ENCODE data around the gene RIPPLY3. TPM values are rescaled to one million over a fixed set of nuclear protein-coding genes. Genes with fewer than 3 reads are reported as not detected.

Gene RIPPLY3
- total and polyA plus RNA-seq, 2 experiments from 2014 or later: 2.5 to 2.8 TPM

DNA sequence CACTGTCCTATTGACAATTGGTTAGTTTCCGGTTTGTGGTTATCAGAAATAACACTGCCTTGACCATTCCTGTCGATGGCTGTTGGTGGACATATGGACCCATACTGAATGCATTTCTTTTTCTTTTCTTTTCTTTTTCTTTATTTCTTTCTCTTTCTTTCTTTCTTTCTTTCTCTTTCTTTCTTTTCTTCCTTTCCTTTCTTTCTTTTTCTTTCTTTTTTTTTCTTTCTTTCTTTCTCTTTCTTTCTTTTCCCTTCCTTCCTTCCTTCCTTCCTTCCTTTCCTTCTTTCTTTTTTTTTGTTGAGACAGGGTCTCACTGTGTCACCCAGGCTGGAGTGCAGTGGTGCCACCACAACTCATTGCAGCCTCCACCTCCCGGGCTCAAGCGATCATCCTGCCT, 24.4 kb downstream of the RIPPLY3 start:
- Histone ChIP-seq H3K4me3 (no peak overlapping the region), H4K20me1 (replicated peaks; ENCODE audit: insufficient read depth) (no peaks in the 10 kb centered on the region), H3K79me2 (replicated peaks; ENCODE audit: insufficient read depth) (no peaks in the 10 kb centered on the region), H3K27ac (ENCODE audit: low read depth) (no peak overlapping the region), H3K4me2 (no peak overlapping the region), H3K4me1 (ENCODE audit: insufficient read depth) (no peaks in the 10 kb centered on the region), H3K27me3 (ENCODE audit: insufficient read depth) (no peaks in the 10 kb centered on the region), H3F3A (replicated peaks; ENCODE audit: low read depth) (no peaks in the 10 kb centered on the region), H2AFZ (no peak overlapping the region), H3K36me3 (ENCODE audit: insufficient read depth) (no peaks in the 10 kb centered on the region), H3K9me2 (ENCODE audit: insufficient read depth) (no peaks in the 10 kb centered on the region)
- no peak overlapping the region for H3K27ac Mint-ChIP-seq
- DNase-seq (ENCODE audit: low spot score) (no peak), ATAC-seq (no peak)
- H3K4me3 Mint-ChIP-seq: no peak overlapping the region
- peaks cover 2% of the 10 kb centered on the region for H3K27me3 Mint-ChIP-seq (ENCODE audit: insufficient read depth, low read depth, poor library complexity)
- no peaks in the 10 kb centered on the region for H3K9me3 Mint-ChIP-seq
- TF ChIP-seq, protein P1, sequence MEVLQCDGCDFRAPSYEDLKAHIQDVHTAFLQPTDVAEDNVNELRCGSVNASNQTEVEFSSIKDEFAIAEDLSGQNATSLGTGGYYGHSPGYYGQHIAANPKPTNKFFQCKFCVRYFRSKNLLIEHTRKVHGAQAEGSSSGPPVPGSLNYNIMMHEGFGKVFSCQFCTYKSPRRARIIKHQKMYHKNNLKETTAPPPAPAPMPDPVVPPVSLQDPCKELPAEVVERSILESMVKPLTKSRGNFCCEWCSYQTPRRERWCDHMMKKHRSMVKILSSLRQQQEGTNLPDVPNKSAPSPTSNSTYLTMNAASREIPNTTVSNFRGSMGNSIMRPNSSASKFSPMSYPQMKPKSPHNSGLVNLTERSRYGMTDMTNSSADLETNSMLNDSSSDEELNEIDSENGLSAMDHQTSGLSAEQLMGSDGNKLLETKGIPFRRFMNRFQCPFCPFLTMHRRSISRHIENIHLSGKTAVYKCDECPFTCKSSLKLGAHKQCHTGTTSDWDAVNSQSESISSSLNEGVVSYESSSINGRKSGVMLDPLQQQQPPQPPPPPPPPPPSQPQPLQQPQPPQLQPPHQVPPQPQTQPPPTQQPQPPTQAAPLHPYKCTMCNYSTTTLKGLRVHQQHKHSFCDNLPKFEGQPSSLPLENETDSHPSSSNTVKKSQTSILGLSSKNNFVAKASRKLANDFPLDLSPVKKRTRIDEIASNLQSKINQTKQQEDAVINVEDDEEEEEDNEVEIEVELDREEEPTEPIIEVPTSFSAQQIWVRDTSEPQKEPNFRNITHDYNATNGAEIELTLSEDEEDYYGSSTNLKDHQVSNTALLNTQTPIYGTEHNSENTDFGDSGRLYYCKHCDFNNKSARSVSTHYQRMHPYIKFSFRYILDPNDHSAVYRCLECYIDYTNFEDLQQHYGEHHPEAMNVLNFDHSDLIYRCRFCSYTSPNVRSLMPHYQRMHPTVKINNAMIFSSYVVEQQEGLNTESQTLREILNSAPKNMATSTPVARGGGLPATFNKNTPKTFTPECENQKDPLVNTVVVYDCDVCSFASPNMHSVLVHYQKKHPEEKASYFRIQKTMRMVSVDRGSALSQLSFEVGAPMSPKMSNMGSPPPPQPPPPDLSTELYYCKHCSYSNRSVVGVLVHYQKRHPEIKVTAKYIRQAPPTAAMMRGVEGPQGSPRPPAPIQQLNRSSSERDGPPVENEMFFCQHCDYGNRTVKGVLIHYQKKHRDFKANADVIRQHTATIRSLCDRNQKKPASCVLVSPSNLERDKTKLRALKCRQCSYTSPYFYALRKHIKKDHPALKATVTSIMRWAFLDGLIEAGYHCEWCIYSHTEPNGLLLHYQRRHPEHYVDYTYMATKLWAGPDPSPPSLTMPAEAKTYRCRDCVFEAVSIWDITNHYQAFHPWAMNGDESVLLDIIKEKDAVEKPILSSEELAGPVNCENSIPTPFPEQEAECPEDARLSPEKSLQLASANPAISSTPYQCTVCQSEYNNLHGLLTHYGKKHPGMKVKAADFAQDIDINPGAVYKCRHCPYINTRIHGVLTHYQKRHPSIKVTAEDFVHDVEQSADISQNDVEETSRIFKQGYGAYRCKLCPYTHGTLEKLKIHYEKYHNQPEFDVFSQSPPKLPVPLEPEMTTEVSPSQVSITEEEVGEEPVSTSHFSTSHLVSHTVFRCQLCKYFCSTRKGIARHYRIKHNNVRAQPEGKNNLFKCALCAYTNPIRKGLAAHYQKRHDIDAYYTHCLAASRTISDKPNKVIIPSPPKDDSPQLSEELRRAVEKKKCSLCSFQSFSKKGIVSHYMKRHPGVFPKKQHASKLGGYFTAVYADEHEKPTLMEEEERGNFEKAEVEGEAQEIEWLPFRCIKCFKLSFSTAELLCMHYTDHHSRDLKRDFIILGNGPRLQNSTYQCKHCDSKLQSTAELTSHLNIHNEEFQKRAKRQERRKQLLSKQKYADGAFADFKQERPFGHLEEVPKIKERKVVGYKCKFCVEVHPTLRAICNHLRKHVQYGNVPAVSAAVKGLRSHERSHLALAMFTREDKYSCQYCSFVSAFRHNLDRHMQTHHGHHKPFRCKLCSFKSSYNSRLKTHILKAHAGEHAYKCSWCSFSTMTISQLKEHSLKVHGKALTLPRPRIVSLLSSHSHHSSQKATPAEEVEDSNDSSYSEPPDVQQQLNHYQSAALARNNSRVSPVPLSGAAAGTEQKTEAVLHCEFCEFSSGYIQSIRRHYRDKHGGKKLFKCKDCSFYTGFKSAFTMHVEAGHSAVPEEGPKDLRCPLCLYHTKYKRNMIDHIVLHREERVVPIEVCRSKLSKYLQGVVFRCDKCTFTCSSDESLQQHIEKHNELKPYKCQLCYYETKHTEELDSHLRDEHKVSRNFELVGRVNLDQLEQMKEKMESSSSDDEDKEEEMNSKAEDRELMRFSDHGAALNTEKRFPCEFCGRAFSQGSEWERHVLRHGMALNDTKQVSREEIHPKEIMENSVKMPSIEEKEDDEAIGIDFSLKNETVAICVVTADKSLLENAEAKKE (CRISPR knock-in tag; IDR thresholded peaks at IDR 0.05): no peak
- TF ChIP-seq EZH2phosphoT487 (IDR thresholded peaks at IDR 0.05; ENCODE audit: unreplicated experiment): no peak
- no peak for TF ChIP-seq POLR2AphosphoS5 (IDR thresholded peaks at IDR 0.05; ENCODE audit: low read depth)
- no peak for TF ChIP-seq JUNB (IDR thresholded peaks at IDR 0.05; ENCODE audit: unreplicated experiment)
- TF ChIP-seq, protein P2, sequence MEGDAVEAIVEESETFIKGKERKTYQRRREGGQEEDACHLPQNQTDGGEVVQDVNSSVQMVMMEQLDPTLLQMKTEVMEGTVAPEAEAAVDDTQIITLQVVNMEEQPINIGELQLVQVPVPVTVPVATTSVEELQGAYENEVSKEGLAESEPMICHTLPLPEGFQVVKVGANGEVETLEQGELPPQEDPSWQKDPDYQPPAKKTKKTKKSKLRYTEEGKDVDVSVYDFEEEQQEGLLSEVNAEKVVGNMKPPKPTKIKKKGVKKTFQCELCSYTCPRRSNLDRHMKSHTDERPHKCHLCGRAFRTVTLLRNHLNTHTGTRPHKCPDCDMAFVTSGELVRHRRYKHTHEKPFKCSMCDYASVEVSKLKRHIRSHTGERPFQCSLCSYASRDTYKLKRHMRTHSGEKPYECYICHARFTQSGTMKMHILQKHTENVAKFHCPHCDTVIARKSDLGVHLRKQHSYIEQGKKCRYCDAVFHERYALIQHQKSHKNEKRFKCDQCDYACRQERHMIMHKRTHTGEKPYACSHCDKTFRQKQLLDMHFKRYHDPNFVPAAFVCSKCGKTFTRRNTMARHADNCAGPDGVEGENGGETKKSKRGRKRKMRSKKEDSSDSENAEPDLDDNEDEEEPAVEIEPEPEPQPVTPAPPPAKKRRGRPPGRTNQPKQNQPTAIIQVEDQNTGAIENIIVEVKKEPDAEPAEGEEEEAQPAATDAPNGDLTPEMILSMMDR (conservative IDR thresholded peaks at IDR 0.05; ENCODE audit: low read depth in 2 of 2): no peak
- TF ChIP-seq, protein P3, sequence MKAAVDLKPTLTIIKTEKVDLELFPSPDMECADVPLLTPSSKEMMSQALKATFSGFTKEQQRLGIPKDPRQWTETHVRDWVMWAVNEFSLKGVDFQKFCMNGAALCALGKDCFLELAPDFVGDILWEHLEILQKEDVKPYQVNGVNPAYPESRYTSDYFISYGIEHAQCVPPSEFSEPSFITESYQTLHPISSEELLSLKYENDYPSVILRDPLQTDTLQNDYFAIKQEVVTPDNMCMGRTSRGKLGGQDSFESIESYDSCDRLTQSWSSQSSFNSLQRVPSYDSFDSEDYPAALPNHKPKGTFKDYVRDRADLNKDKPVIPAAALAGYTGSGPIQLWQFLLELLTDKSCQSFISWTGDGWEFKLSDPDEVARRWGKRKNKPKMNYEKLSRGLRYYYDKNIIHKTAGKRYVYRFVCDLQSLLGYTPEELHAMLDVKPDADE (IDR thresholded peaks at IDR 0.05): no peak
- no peak for TF ChIP-seq CREB1 (CRISPR knock-in tag; IDR thresholded peaks at IDR 0.05; ENCODE audit: low read depth)
- no peak for TF ChIP-seq ZNF331 (CRISPR knock-in tag; IDR thresholded peaks at IDR 0.05; ENCODE audit: low read depth)
- TF ChIP-seq ZNF114 (CRISPR knock-in tag; IDR thresholded peaks at IDR 0.05): no peak
- no peak for TF ChIP-seq STAT1 (IDR thresholded peaks at IDR 0.05; ENCODE audit: unreplicated experiment)
- TF ChIP-seq, protein P4, sequence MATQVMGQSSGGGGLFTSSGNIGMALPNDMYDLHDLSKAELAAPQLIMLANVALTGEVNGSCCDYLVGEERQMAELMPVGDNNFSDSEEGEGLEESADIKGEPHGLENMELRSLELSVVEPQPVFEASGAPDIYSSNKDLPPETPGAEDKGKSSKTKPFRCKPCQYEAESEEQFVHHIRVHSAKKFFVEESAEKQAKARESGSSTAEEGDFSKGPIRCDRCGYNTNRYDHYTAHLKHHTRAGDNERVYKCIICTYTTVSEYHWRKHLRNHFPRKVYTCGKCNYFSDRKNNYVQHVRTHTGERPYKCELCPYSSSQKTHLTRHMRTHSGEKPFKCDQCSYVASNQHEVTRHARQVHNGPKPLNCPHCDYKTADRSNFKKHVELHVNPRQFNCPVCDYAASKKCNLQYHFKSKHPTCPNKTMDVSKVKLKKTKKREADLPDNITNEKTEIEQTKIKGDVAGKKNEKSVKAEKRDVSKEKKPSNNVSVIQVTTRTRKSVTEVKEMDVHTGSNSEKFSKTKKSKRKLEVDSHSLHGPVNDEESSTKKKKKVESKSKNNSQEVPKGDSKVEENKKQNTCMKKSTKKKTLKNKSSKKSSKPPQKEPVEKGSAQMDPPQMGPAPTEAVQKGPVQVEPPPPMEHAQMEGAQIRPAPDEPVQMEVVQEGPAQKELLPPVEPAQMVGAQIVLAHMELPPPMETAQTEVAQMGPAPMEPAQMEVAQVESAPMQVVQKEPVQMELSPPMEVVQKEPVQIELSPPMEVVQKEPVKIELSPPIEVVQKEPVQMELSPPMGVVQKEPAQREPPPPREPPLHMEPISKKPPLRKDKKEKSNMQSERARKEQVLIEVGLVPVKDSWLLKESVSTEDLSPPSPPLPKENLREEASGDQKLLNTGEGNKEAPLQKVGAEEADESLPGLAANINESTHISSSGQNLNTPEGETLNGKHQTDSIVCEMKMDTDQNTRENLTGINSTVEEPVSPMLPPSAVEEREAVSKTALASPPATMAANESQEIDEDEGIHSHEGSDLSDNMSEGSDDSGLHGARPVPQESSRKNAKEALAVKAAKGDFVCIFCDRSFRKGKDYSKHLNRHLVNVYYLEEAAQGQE (IDR thresholded peaks at IDR 0.05; ENCODE audit: unreplicated experiment): no peak
- TF ChIP-seq NANOG (IDR thresholded peaks at IDR 0.05; ENCODE audit: borderline replicate concordance): no peak
- TF ChIP-seq EZH2 (IDR thresholded peaks at IDR 0.05; ENCODE audit: low read depth, unreplicated experiment): no peak
- no peaks in the 10 kb centered on the region for H3K36me3 Mint-ChIP-seq (ENCODE audit: low read depth)
- H3K4me1 Mint-ChIP-seq: peaks cover 4% of the 10 kb centered on the region; the same call in 1 of the 3 replicates

All from GM23338 (cell line).